Retinal pigment epithelial cell (primary cell): ENCODE data around the gene MVP.

ENCODE experiments used
- DNase-seq: peaks from one replicate; pipeline ENCODE4 v3.0.0-alpha.2; 2010; ENCODE audit warnings: low read depth
- H3K4me3 ChIP-seq: 2 replicates; pipeline ENCODE4 v1.5.1; 2011; ENCODE audit warnings: mild to moderate bottlenecking, low read length, control low read depth, moderate library complexity
- TF ChIP-seq, protein P1 (sequence below): conservative IDR thresholded peaks from 2 replicates; pipeline ENCODE4 v1.5.1; 2011; ENCODE audit warnings: low read depth, low read length, control low read depth, inconsistent platforms

MVP gene

DNA sequence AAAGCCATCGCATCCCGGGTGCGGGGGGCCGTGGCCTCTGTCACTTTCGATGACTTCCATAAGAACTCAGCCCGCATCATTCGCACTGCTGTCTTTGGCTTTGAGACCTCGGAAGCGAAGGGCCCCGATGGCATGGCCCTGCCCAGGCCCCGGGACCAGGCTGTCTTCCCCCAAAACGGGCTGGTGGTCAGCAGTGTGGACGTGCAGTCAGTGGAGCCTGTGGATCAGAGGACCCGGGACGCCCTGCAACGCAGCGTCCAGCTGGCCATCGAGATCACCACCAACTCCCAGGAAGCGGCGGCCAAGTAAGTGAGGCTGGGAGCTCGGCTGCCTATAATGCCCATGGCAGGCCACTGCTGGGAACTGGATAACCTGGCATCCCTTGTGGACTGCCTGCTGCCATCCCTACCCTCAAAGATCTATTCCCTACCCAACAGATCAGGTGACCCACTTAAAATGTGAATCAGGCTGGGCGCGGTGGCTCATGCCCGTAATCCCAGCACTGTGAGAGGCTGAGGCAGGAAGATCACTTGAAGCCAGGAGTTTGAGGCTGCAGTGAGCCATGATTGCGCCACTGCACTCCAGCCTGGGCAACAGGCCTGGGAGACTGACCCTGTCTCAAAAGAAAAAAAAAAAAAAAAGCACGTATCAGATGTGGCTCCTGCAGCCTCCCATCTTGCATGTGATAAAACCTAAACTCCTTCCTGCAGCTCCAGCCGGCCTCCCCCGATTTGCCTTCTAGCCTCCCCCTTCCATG lies 24.5 kb downstream of the MVP start:
- H3K4me3 ChIP-seq = no peak overlapping the region
- TF ChIP-seq, protein P1, sequence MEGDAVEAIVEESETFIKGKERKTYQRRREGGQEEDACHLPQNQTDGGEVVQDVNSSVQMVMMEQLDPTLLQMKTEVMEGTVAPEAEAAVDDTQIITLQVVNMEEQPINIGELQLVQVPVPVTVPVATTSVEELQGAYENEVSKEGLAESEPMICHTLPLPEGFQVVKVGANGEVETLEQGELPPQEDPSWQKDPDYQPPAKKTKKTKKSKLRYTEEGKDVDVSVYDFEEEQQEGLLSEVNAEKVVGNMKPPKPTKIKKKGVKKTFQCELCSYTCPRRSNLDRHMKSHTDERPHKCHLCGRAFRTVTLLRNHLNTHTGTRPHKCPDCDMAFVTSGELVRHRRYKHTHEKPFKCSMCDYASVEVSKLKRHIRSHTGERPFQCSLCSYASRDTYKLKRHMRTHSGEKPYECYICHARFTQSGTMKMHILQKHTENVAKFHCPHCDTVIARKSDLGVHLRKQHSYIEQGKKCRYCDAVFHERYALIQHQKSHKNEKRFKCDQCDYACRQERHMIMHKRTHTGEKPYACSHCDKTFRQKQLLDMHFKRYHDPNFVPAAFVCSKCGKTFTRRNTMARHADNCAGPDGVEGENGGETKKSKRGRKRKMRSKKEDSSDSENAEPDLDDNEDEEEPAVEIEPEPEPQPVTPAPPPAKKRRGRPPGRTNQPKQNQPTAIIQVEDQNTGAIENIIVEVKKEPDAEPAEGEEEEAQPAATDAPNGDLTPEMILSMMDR = no peak
- DNase-seq = no peak

DNA sequence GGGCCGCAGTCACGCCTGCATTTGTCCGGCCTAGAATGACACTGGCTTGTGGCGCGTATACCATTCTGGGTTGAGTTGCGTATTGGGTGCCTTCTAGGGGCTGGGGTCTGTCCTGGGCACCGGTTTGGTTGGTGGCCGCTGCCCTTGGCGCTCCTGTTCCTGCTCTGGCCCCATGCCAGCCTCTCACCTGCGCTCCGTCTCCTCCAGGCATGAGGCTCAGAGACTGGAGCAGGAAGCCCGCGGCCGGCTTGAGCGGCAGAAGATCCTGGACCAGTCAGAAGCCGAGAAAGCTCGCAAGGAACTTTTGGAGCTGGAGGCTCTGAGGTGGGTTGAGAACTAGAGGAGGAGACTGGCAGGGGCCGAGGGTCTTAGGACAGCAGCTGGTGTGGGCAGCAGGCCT lies 25.4 kb downstream of the MVP start:
- no peak overlapping the region for H3K4me3 ChIP-seq
- DNase-seq = no peak
- TF ChIP-seq, protein P1 = no peak

DNA sequence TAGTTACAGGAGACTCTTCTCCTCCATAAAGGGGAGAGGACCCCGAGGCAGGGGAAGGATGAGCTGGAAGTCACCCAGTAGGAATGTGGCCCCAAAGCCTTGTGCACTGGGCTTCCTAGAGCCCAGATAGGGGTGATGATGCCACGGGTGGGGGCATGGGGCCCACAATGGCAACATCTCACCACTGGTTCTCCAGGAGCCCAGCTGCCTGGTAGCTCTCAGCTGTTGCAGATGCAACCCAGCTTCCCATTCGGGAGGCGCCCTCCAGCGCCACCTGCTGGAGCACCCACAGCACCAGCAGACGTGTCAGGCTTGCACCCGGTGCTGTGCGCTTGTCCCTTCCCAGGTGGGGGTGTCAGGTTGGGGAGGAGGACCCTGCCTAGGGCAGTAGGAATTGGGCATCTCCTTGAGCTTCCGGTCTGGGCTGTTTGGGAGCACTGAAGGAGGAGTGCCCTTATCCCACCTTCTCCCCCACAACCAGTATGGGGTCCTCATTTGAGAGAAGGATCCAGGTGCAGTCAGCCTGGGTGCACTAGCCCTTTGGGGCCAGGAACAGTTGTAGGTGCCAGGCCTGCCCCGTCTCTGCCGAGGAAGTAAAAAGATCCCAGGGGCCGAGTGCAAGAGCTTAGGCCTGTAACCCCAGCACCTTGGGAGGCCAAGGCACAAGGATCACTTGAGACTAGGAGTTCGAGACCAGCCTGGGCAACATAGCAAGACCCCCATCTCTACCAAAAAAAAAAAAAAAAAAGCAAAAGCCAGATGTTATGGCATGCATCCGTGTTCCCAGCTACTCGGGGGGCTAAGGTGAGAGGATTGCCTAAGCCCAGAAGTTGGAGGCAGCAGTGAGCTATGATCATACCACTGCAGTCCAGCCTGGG lies 28.4 kb downstream of the MVP start:
- DNase-seq = no peak
- no peak overlapping the region for H3K4me3 ChIP-seq

DNA sequence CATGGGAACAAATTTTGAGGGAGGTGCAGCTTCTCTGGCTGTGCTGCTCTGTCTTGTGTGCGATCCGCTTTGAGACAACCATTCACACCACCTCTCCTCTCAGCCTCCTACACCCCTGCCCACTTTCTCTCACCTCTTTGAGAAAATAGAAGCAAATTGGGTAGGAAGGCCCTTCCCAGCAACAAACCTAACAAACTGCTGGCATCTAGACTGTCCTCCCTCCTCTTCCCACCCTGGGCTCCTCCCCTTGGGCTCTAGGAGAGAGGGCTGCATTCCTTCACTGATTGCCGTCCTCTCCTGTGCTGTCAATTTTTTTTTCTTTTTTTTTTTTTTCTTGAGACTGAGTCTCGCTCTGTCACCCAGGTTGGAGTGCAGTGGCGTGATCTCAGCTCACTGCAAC lies 29.2 kb downstream of the MVP start:
- TF ChIP-seq, protein P1 = no peak
- no peak overlapping the region for H3K4me3 ChIP-seq
- no peak for DNase-seq

More for the DNA sequence above, 28.4 kb downstream of the MVP start:
- TF ChIP-seq, protein P1 = peak; percentile 96

DNA sequence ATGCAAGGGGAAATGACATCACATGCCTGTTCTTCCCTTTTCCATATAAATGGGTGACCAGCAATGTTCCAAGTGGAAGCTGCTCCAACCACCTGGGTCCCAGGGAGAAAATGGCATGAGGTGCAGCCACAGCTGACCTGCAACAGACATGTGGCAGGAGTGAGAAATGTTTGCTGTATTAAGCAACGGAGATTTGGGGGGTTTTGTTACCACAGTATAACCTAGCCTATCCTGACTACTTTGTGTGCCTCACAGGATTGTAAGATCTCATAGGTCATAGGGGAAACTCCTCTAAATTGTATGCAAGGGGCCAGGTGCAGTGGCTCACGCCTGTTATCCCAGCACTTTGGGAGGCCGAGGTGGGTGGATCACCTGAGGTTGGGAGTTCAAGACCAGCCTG lies 30.7 kb downstream of the MVP start:
- H3K4me3 ChIP-seq = no peak overlapping the region
- TF ChIP-seq, protein P1 = no peak
- no peak for DNase-seq

DNA sequence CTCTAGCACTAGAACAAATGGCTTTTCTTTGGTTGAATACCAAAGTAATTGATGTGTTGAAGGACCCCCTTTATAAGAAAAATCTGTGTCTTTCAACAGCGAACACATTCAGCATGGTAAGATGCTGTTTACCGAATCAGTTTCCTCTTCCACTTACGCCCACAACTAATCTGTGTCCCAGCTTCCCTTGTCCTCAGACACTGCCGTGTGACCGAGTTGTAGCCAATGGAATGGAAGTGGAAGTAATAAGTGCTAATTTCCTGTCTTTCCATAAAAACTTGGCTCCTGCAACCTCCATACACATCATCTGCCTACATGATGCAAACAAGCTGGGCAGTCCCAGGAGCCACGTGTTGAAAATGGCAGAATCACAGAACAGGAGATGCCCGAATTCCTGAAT lies 32.4 kb downstream of the MVP start:
- no peak overlapping the region for H3K4me3 ChIP-seq
- DNase-seq = no peak

More for the DNA sequence above, 32.4 kb downstream of the MVP start:
- TF ChIP-seq, protein P1 = no peak
